Fibroblast of skin of scalp (primary cell): ENCODE data around the gene ZNF76.
"Not testable (repeated sequence)": the region's sequence is repeated elsewhere in the genome, so short reads cannot be mapped to it uniquely, and the experiment has no call there.

Experiments
- DNase-seq: peaks from one replicate; pipeline ENCODE4 v3.0.0-alpha.2; 2013

The ZNF76 gene

DNA sequence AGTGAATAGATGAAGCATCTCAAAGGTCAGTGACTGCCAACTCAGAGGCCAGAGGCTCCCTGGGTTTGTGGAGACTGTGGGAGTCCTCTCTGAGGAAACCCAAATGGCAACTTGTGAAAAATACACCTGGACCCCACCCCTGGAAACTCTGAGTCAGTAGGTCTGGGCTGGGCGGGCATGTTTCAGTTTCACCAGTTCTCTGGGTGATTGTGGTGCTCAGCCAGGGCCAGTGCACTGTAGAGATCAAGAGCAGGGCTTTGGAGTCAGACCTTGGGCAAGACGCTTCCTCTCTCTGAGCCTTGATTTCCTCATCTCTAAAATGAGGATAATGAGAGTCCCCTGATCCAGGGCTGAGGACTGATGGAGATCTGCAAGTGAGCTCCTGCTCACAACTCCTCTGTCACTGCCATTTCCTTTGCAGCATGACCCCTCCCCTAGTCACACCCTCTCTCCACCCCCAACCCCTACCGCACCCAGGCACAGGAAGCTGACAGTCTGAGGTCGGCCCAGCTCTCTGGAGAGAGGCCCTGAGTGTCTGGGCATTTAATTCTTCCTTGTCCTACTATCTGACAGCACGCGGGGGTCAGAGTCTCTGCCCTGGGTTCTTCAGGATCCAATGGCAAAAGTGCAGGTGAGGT is 43.2 kb downstream of the ZNF76 start:
- DNase-seq, result peak; percentile 35

DNA sequence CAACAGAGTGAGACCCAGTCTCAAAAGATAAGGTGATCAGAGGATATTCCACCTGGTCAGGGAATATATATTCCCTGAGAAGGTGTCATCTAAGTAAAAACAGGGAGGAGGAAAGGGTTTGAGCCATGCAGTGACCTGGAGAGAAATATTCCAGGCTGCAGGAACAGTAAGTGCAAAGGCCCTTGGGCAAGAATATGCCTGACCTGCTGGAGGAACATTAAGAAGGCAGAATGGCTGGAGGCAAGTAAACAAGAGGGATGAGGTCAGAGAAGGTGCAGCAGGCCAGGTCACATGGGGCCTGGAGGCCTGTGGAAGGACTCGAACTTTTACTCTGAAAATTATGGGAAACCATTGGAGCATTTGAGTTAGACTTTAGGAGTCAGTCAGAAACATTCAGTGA is 44.8 kb downstream of the ZNF76 start:
- no peak for DNase-seq

- DNase-seq, result no peak
These were observed 45.6 kb downstream of the ZNF76 start for GRCh38 chr6:35305117-35305516.

DNA sequence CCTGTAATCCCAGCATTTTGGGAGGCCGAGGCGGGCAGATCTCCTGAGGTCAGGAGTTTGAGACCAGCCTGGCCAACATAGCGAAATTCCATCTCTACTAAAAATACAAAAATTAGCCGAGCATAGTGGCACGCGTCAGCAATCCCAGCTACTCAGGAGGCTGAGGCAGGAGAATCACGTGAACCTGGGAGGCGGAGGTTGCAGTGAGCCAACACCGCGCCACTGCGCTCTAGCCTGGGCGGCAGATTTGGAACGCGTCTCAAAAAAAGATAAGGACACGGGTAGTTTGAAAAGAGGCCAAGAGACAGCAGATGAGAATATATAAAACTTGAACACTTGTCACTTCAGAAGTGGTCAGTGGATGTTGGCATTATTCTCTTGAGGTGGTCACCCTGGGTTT is 47.6 kb downstream of the ZNF76 start:
- not testable (repeated sequence) for DNase-seq

DNA sequence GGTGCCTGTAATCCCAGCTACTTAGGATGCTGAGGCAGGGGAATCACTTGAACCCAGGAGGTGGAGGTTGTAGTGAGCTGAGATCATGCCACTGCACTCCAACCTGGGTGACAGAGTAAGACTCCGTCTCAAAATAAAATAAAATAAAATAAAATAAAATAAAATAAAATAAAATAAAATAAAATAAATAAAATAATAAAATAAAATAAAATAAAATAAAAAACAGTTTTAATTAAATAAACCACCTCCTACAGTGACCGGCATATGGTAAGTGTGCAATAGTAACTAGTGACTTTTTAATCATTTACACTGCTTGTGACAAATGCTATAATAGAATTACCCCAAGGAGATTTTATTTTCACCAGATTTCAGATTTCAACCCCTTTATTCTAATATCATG is 49.0 kb downstream of the ZNF76 start:
- DNase-seq, result not testable (repeated sequence)

DNA sequence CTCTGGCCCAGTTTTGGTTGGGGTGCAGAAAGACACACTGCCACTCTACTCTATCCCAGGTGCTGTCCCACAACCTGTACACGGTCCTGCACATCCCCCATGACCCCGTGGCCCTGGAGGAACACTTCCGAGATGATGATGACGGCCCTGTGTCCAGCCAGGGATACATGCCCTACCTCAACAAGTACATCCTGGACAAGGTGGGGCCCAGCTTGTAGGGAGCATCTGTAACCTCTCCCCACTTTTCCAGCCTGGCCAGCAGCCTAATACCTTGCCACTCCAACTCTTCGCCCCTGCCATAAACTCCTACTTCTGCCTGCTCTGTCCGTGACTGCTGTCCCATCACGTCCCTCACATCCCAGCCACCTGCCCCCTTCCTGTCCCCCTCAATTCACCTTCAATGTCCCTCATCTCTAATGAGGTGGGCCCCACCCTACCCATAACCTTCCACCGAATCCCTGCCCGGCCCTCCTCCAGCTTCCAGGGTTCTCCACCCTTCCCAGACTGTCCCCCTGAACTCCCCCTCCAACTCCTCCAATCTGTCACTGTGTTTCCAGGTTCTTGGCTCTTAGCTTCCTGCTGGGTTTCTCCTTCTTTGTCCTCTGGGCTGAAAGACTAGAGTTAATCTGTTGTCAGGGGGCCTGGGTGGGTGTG is 50.2 kb downstream of the ZNF76 start:
- no peak for DNase-seq

DNA sequence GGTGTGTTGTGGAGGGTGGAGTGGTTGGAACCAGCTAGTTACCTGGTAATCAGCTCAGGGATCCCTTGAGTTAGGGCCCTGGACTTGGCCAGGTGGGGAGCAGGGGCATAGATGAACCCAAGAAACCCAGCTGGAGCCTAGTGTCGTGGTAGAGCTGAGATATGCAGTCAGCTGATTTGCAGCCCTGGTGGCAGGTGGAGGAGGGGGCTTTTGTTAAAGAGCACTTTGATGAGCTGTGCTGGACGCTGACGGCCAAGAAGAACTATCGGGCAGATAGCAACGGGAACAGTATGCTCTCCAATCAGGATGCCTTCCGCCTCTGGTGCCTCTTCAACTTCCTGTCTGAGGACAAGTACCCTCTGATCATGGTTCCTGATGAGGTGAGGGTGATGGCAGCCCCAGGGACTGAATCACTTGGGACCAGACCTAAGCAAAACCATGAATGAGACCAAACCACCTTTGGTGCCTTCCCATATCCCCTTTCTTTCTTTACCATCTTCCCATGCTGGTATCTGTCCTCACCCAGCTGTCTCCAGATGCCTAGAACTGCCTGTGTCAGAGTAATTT is 50.8 kb downstream of the ZNF76 start:
- no peak for DNase-seq

- no peak for DNase-seq
These were observed 52.0 kb downstream of the ZNF76 start for GRCh38 chr6:35311390-35312075.

GRCh38 chr6:35312076-35312800 is 52.7 kb downstream of the ZNF76 start:
- DNase-seq, result no peak

- no peak for DNase-seq
These were observed 53.3 kb downstream of the ZNF76 start for GRCh38 chr6:35312807-35313206.

DNA sequence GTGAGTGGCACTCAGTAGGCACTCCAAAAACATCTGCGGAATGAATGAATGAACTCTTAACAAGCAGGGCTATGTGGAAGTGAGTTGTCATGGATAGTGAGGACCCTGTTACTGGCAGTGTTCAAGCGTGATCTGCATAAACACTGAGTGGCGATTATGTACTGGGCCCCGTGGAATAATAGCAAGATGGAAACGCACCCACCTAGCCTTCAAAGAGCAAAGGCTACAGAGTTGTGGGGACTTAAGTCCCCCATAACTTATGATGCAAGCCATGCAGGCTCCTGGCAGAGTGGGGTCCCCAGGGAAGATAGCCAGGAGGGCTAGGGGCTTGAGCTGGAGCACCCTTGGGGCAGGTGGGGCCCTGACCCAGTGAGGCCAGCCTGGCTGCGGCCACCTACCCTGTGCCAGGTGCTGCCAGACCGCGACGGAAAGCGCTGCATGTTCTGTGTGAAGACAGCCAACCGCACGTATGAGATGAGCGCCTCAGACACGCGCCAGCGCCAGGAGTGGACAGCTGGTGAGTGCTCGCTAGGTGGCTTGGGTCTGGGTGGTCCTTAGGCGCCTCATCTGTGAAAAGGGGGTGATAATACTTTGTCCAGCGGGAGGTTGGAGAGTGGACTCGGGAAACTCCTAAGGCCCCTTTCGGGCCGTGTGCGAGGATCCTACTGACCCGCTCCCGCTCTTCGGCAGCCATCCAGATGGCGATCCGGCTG is 58.1 kb downstream of the ZNF76 start:
- DNase-seq, result no peak

GRCh38 chr6:35318196-35319171 is 58.9 kb downstream of the ZNF76 start:
- peak; percentile 80 for DNase-seq

- DNase-seq, result no peak
These were observed 60.0 kb downstream of the ZNF76 start for GRCh38 chr6:35319346-35320030.

DNA sequence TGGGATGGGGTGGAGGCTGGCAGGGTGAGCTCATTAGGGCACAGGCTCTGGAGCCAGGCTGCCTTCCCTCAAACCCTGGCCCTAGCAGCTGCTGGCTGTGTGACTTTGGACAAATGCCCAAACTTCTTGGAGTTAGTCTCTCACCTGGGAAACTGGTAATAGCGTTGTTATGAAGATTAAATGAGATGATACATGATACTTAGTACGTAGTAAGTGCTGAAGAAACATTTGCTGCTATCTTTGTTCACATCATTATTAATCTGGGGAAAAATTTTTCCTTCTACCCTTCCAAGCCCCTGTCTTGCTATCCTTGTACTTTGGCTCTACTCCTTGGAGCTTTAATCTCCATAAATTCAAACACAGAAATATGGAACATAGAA is 60.5 kb downstream of the ZNF76 start:
- DNase-seq, result no peak

DNA sequence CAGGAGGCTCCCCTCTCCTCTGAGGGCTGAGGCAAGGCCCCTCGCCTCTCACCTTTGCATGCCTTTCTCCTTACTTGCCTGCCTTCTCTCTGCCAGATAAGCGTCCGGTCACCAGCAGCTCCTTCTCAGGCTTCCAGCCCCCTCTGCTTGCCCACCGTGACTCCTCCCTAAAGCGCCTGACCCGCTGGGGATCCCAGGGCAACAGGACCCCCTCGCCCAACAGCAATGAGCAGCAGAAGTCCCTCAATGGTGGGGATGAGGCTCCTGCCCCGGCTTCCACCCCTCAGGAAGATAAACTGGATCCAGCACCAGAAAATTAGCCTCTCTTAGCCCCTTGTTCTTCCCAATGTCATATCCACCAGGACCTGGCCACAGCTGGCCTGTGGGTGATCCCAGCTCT is 61.6 kb downstream of the ZNF76 start:
- DNase-seq, result no peak

DNA sequence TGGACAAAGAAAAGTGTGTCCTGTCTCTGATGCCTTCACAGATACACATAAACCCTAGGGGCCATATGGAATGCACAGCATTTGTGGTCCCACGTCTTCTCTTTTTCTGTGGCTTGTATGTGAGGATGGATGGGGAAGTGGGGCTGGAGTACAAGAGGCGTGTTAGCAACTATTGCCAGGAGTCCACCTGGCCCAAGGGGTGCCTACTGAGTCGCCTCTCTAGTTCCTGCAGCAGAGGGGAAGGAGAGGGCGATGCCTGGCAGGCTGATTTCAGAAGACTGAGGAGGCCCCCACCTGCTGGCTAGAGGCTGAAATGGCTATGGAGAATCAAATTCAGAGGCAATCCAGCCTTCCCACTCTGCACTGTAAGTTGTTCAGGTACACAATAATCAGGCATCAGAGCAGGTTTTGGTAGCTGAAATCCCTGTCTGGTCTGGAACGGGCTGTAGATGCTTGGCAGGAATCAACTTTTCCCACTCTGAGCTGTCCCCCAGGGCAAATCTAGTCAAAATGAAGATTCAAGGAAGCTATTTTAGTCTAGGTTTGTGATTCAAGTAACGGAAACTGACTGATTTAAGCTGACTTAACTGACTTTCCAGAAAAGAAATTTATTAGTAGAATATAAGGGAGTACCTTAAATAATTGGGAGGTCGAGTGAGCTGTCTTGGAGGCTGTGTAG is 68.0 kb downstream of the ZNF76 start:
- peak; percentile 54 for DNase-seq

DNA sequence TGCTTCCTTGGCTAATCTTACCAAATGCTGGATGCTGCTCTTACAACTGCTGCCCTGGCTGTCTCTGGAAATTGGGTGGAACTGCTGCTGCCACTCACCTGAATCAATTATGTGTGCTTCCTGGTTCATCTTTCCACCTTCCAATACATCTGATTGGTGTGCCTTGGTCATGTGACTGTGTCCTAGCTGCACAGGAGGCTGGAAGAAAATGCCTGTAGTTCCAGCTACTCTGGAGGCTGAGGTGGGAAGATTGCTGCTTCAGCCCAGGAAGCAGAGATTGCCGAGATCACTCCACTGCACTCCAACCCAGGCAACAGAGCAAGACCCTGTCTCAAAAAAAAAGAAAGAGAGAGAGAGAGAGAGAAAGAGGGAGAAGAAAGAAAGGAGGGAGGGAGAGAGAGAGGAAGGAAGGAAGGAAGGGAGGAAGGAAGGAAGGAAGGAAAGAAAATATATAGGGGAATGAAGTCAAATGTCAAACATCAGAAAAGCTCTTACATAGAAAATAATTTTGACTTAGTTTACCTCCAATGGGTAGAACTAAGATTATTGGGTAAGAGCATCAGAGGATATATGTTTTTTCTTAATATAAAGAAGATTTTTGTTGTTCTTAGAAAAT is 68.7 kb downstream of the ZNF76 start:
- DNase-seq, result no peak

- DNase-seq, result not testable (repeated sequence)
These were observed 69.4 kb downstream of the ZNF76 start for GRCh38 chr6:35328965-35329364.

- no peak for DNase-seq
These were observed 71.1 kb downstream of the ZNF76 start for GRCh38 chr6:35330541-35331119.
